ENCODE data around the gene PPP4R1. TPM values are rescaled to one million over a fixed set of nuclear protein-coding genes. Genes with fewer than 3 reads are reported as not detected.
A peak's percentile ranks its signal among the peaks of the same experiment; 100 is the strongest.

The PPP4R1 gene, protein sequence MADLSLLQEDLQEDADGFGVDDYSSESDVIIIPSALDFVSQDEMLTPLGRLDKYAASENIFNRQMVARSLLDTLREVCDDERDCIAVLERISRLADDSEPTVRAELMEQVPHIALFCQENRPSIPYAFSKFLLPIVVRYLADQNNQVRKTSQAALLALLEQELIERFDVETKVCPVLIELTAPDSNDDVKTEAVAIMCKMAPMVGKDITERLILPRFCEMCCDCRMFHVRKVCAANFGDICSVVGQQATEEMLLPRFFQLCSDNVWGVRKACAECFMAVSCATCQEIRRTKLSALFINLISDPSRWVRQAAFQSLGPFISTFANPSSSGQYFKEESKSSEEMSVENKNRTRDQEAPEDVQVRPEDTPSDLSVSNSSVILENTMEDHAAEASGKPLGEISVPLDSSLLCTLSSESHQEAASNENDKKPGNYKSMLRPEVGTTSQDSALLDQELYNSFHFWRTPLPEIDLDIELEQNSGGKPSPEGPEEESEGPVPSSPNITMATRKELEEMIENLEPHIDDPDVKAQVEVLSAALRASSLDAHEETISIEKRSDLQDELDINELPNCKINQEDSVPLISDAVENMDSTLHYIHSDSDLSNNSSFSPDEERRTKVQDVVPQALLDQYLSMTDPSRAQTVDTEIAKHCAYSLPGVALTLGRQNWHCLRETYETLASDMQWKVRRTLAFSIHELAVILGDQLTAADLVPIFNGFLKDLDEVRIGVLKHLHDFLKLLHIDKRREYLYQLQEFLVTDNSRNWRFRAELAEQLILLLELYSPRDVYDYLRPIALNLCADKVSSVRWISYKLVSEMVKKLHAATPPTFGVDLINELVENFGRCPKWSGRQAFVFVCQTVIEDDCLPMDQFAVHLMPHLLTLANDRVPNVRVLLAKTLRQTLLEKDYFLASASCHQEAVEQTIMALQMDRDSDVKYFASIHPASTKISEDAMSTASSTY
- 100 to 1,000 TPM; 118 to 168 (median 140) TPM for total RNA-seq

DNA sequence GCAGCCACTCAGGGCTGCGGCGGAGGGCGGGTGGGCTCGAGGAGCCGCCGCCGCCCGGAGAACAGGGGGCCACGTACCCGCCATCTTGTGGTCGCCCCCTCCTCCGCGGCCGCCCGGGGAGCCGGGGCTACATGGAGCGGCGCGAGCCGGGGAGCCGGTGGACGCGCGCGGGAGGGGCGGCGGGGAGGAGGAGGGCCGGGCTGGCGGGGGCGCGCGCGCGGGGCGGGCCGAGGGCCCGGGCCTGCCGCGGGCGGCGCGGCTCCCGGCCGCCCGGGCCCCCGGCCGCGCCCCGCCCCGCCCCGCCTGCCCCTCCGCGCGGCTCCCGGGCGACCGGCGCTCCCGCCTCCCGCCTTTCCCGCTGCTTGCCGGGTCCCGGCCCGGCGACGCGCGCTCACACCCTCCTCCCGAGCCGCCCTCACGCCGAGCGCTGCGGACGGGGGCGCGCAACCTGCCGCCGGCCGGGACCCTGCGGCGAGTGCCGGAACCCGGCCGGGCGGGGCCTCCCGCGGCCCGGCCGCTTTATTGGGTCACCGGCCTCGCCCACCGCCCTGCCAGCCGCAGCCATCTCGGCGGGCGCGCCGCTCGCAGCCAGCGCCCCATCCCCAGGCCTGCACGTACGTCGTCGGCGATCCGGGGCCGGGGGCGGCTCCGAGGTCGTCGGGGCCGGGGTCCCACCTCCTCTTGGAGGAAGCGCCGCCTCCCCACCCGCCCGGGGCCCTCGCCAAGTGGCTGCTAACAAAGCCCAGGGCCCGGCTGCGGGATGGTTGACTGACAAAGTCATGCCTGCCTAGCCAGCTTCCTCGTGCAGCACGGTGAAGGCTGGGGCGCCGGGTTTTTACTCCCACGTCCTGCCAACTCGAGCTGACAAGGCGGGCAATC, at the start of gene PPP4R1:
Gene PPP4R1 (minus strand): TSS at position 159 of the 879 bp plus-strand sequence. CDS start 75 bp downstream, at position 84.
- H3K27me3 ChIP-seq = no peaks in the 10 kb centered on the region
- H3K9me3 ChIP-seq = no peaks in the 10 kb centered on the region
- peak; percentile 28 to 43 for TF ChIP-seq POLR2A (IDR thresholded peaks at IDR 0.05)
- TF ChIP-seq, protein P1, sequence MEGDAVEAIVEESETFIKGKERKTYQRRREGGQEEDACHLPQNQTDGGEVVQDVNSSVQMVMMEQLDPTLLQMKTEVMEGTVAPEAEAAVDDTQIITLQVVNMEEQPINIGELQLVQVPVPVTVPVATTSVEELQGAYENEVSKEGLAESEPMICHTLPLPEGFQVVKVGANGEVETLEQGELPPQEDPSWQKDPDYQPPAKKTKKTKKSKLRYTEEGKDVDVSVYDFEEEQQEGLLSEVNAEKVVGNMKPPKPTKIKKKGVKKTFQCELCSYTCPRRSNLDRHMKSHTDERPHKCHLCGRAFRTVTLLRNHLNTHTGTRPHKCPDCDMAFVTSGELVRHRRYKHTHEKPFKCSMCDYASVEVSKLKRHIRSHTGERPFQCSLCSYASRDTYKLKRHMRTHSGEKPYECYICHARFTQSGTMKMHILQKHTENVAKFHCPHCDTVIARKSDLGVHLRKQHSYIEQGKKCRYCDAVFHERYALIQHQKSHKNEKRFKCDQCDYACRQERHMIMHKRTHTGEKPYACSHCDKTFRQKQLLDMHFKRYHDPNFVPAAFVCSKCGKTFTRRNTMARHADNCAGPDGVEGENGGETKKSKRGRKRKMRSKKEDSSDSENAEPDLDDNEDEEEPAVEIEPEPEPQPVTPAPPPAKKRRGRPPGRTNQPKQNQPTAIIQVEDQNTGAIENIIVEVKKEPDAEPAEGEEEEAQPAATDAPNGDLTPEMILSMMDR (IDR thresholded peaks at IDR 0.05) = no peak
- H3K36me3 ChIP-seq = no peaks in the 10 kb centered on the region
- peak within 1 kb of the TSS; percentile 88 to 96 (median 93) for H3K4me3 ChIP-seq
- H3K27ac ChIP-seq = peak within 1 kb of the TSS; percentile 93 to 99 (median 96)
- peaks cover 0 to 28% (median 2%) of the 10 kb centered on the region in 4 donors for H3K4me1 ChIP-seq
- DNase-seq = peak; percentile 85 to 88 (median 85)

DNA sequence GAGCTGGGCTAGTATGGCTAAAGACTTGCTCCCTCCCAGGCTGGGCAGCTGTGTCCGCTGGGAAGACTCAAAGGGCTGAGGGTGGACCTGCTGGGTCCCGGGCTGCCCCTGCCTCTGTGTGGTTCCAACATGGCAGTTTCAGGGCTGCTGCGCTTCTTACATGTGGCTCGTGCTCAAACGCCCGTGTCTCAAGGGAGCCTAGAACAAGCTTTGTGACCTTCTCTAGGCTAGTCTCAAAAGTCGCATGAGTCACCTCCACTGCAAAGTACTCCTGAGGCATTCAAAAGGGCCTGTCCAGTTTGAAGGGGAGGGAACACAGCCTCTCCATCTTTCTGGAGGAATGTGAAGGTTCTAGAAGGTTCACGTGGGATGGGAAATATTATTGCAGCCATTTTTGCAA, 49.0 kb upstream of the PPP4R1 start:
- Histone ChIP-seq H3K27ac (no peak overlapping the region), H3K36me3 (no peaks in the 10 kb centered on the region), H3K27me3 (no peaks in the 10 kb centered on the region), H3K9me3 (no peaks in the 10 kb centered on the region), H3K4me3 (no peak overlapping the region), H3K4me1 (no peaks in the 10 kb centered on the region)
- DNase-seq = no peak
- TF ChIP-seq POLR2A (IDR thresholded peaks at IDR 0.05) = no peak
- TF ChIP-seq, protein P1 (IDR thresholded peaks at IDR 0.05) = no peak

DNA sequence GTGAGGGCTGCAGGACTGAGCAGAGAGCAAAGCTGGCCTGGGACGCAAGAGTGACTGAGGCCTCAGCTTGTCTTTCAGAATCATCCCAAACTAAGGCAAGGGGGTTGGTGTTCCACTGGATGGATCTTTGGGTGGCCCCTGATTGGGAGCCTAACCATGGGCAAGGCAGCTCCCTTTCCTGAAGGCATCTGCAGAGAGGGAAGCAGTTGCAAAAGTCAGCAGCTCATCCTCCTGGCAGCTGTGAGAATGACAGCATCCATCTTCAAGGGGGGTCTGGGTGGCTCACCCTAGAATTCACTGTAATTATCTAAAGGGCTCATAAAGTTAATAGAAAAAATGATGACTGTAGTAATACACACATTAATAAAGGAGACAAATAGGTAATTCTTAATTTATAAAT, 47.2 kb upstream of the PPP4R1 start:
- DNase-seq = no peak
- no peaks in the 10 kb centered on the region for H3K4me1 ChIP-seq
- TF ChIP-seq, protein P1 (IDR thresholded peaks at IDR 0.05) = peak in 1 of 6 experiments; percentile 6
- no peak for TF ChIP-seq POLR2A (IDR thresholded peaks at IDR 0.05)
- no peaks in the 10 kb centered on the region for H3K36me3 ChIP-seq
- no peaks in the 10 kb centered on the region for H3K9me3 ChIP-seq
- H3K27ac ChIP-seq = no peak overlapping the region
- H3K4me3 ChIP-seq = no peak overlapping the region
- no peaks in the 10 kb centered on the region for H3K27me3 ChIP-seq

DNA sequence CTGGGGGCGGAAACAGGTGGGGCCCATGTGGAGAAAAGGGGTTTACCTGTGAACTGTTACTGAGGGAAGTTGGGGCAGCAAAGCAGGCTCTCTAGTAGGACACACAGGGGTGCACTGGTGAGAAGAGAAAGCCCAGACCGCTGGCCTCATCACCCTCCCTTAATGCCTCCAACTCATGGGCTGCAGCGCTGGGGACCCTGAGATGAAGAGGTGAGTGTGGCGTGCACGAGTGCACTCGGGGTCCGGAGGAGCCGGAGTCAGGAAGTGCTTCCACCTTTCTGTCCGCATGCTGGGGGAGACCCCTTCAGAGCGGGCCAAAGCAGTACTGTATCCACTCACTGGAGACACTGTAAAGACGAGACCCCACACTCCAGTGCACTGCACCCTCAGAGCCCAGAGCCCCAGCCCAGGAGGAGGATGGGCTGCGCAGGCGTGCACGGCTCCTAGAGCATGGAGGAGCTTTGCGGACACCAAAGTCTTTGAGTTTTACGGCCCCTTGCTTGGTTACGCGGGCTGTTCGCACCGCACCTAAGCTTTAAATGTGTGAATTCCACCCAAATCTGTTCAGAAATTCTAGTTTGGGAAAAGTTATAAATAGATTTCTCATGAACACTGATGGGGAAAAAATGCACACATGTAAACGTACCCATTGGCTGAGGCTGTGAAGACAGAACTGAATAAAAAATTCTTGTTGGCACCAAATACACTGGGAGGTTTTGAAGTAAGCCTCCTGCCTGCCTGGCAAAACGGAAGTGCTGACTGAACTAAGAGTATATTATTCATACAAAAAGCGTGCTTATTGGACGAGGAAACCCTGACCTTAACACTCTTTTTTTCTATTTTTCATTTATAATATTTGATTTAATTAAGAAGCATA, 45.4 kb upstream of the PPP4R1 start:
- H3K36me3 ChIP-seq = no peaks in the 10 kb centered on the region
- DNase-seq = no peak
- H3K27ac ChIP-seq = no peak overlapping the region
- no peaks in the 10 kb centered on the region for H3K4me1 ChIP-seq
- no peaks in the 10 kb centered on the region for H3K9me3 ChIP-seq
- no peak overlapping the region for H3K4me3 ChIP-seq
- TF ChIP-seq, protein P1 (IDR thresholded peaks at IDR 0.05) = no peak
- no peak for TF ChIP-seq POLR2A (IDR thresholded peaks at IDR 0.05)
- no peaks in the 10 kb centered on the region for H3K27me3 ChIP-seq
